ENCODE results near the gene GRP. TPM values are rescaled to one million over a fixed set of nuclear protein-coding genes. Genes with fewer than 3 reads are reported as not detected.

The GRP gene
- total RNA-seq, 1 experiment from 2014 or later, result not detected

GRCh38 chr18:59265246-59265973, 45.5 kb downstream of the GRP start:
- Histone ChIP-seq H3K4me1 (ENCODE audit: control insufficient read depth in 1 of 2, insufficient read depth in 2 of 2, low read length in 2 of 2) (peaks cover 0 to 7% of the 10 kb centered on the region in 2 experiments; a peak in 2 of 4 replicates), H3K4me3 (replicated peaks in 1 of 2; ENCODE audit: low read depth in 1 of 2, low read length in 2 of 2) (no peak overlapping the region), H3K9ac (ENCODE audit: low read length) (no peak overlapping the region), H3K4me2 (ENCODE audit: low read length) (no peak overlapping the region), H2AFZ (ENCODE audit: low read depth, low read length, poor library complexity, severe bottlenecking) (no peak overlapping the region), H3K9me2 (ENCODE audit: insufficient read depth) (no peaks in the 10 kb centered on the region), H3K27me3 (ENCODE audit: insufficient read depth, low read length) (peaks cover 9% of the 10 kb centered on the region), H3K36me3 (ENCODE audit: control insufficient read depth in 1 of 2, insufficient read depth in 2 of 2, low read length in 2 of 2) (no peaks in the 10 kb centered on the region), H3K27ac (ENCODE audit: low read depth, low read length) (no peak overlapping the region), H3K79me2 (ENCODE audit: insufficient read depth, low read length) (no peaks in the 10 kb centered on the region), H3K9me3 (ENCODE audit: control insufficient read depth in 1 of 2, insufficient read depth in 1 of 2, low read depth in 1 of 2, low read length in 2 of 2) (no peaks in the 10 kb centered on the region), H4K20me1 (ENCODE audit: insufficient read depth) (no peaks in the 10 kb centered on the region)
- no TSS peak for BruUV-seq (replicated peaks)
- CTCF ChIA-PET, result interaction anchor here (1.5 kb wide), 1 partner anchor 137 kb away, joined by 5 read pairs; no protein-coding TSS in a partner anchor
- RAD21 ChIA-PET (ENCODE audit: low non-redundant PET in 1 of 2, low total read pairs in 2 of 2, uncharacterized antibody in 2 of 2, unreplicated experiment in 2 of 2), result no interaction called here
- POLR2A ChIA-PET, result no interaction called here
- TF ChIP-seq ZBTB33 (IDR thresholded peaks at IDR 0.05; ENCODE audit: extremely low read depth, insufficient replicate concordance, low read length), result no peak
- TF ChIP-seq SIN3A (IDR thresholded peaks at IDR 0.05; ENCODE audit: low read depth), result no peak
- ATAC-seq (no peak), DNase-seq (ENCODE audit: low read depth, low spot score) (no peak)
- intact Hi-C loops (cut with micrococcal nuclease), result no loop called here

GRCh38 chr18:59265974-59266369, 46.0 kb downstream of the GRP start:
- no peaks in the 10 kb centered on the region for H4K20me1 ChIP-seq (ENCODE audit: insufficient read depth)
- RAD21 ChIA-PET (ENCODE audit: low non-redundant PET in 1 of 2, low total read pairs in 2 of 2, uncharacterized antibody in 2 of 2, unreplicated experiment in 2 of 2), result no interaction called here
- peaks cover 9% of the 10 kb centered on the region for H3K27me3 ChIP-seq (ENCODE audit: insufficient read depth, low read length)
- peaks cover 0 to 7% of the 10 kb centered on the region in 2 experiments; a peak in 2 of 4 replicates for H3K4me1 ChIP-seq (ENCODE audit: control insufficient read depth in 1 of 2, insufficient read depth in 2 of 2, low read length in 2 of 2)
- no peaks in the 10 kb centered on the region for H3K9me2 ChIP-seq (ENCODE audit: insufficient read depth)
- no peaks in the 10 kb centered on the region for H3K9me3 ChIP-seq (ENCODE audit: control insufficient read depth in 1 of 2, insufficient read depth in 1 of 2, low read depth in 1 of 2, low read length in 2 of 2)
- H3K27ac ChIP-seq (ENCODE audit: low read depth, low read length), result no peak overlapping the region
- intact Hi-C loops (cut with micrococcal nuclease), result no loop called here
- no peak for DNase-seq (ENCODE audit: low read depth, low spot score)
- POLR2A ChIA-PET, result no interaction called here
- no peak overlapping the region for H3K9ac ChIP-seq (ENCODE audit: low read length)
- no peak overlapping the region for H3K4me2 ChIP-seq (ENCODE audit: low read length)
- H3K36me3 ChIP-seq (ENCODE audit: control insufficient read depth in 1 of 2, insufficient read depth in 2 of 2, low read length in 2 of 2), result no peaks in the 10 kb centered on the region
- no peak overlapping the region for H2AFZ ChIP-seq (ENCODE audit: low read depth, low read length, poor library complexity, severe bottlenecking)
- no TSS peak for BruUV-seq (replicated peaks)
- no peak for ATAC-seq
- CTCF ChIA-PET, result interaction anchor here (1.0 to 1.5 kb wide), 3 partner anchors 17 to 137 kb away, joined by 3 to 5 read pairs (median 4); no protein-coding TSS in a partner anchor
- H3K4me3 ChIP-seq (replicated peaks in 1 of 2; ENCODE audit: low read depth in 1 of 2, low read length in 2 of 2), result no peak overlapping the region
- no peaks in the 10 kb centered on the region for H3K79me2 ChIP-seq (ENCODE audit: insufficient read depth, low read length)
- TF ChIP-seq CBX3 (IDR thresholded peaks at IDR 0.05; ENCODE audit: low read depth), result no peak
- no peak for TF ChIP-seq REST (IDR thresholded peaks at IDR 0.05; ENCODE audit: low read depth)
- no peak for TF ChIP-seq EZH2 (IDR thresholded peaks at IDR 0.05)
- TF ChIP-seq ATF3 (IDR thresholded peaks at IDR 0.05), result no peak
- no peak for TF ChIP-seq ZNF274 (IDR thresholded peaks at IDR 0.05; ENCODE audit: low read depth, low read length)
- TF ChIP-seq CEBPB (IDR thresholded peaks at IDR 0.05; ENCODE audit: low read depth), result no peak
- TF ChIP-seq FOSL1 (IDR thresholded peaks at IDR 0.05; ENCODE audit: low read depth), result no peak
- no peak for TF ChIP-seq MAX (IDR thresholded peaks at IDR 0.05)
- no peak for TF ChIP-seq POLR2A (IDR thresholded peaks at IDR 0.05; ENCODE audit: borderline replicate concordance, extremely low read depth, insufficient read depth, insufficient read length)
- no peak for TF ChIP-seq TCF7L2 (IDR thresholded peaks at IDR 0.05; ENCODE audit: borderline replicate concordance, extremely low read depth, insufficient read depth, insufficient read length)
- TF ChIP-seq EGR1 (IDR thresholded peaks at IDR 0.05; ENCODE audit: low read depth), result no peak
- no peak for TF ChIP-seq JUND (IDR thresholded peaks at IDR 0.05)
- no peak for TF ChIP-seq ELF1 (IDR thresholded peaks at IDR 0.05; ENCODE audit: borderline replicate concordance, low read depth)
